HCT116 (cell line): ENCODE measurements around the gene OSCAR.

Source experiments
- CTCF ChIP-seq, 3 experiments: fragments of 200-600 bp in 1 of 3; sonication (generic) in 1 of 3; IDR thresholded peaks in 2 of 3; conservative IDR thresholded peaks in 1 of 3; 2 replicates each; pipeline ENCODE4 v1.5.1; 2012 to 2017; ENCODE audit warnings: low read depth in 2 of 3, low read length in 2 of 3, antibody characterized with exemption in 1 of 3, borderline replicate concordance in 1 of 3, control low read depth in 1 of 3, mild to moderate bottlenecking in 1 of 3, mixed read lengths in 1 of 3, mixed run types in 1 of 3, moderate library complexity in 1 of 3; ENCODE audit not compliant: insufficient read depth in 1 of 3
- RAD21 ChIP-seq: IDR thresholded peaks from 2 replicates; pipeline ENCODE4 v1.6.1; 2012; ENCODE audit warnings: low read depth, mild to moderate bottlenecking

- no peak for TF ChIP-seq RAD21
- no peak for TF ChIP-seq CTCF (IDR thresholded peaks at IDR 0.05 in 2 of 3, conservative IDR thresholded peaks at IDR 0.05 in 1 of 3; ENCODE audit: borderline replicate concordance in 1 of 3, insufficient read depth in 1 of 3, low read depth in 2 of 3, low read length in 2 of 3)
Measured at GRCh38 chr19:54138489-54139256, 38.1 kb upstream of the OSCAR start.
